Stimulated activated CD4-positive, alpha-beta T cell treated with anti-CD3 and anti-CD28 coated beads, Interleukin-2, amount 100 ng/mL, for 48 hours (primary cell): ENCODE measurements around the gene RHBDF2.

Experiments
- DNase-seq, 2 donors: peaks; one replicate each; pipeline ENCODE4 v3.0.0-alpha.2; 2020

The RHBDF2 gene

DNA sequence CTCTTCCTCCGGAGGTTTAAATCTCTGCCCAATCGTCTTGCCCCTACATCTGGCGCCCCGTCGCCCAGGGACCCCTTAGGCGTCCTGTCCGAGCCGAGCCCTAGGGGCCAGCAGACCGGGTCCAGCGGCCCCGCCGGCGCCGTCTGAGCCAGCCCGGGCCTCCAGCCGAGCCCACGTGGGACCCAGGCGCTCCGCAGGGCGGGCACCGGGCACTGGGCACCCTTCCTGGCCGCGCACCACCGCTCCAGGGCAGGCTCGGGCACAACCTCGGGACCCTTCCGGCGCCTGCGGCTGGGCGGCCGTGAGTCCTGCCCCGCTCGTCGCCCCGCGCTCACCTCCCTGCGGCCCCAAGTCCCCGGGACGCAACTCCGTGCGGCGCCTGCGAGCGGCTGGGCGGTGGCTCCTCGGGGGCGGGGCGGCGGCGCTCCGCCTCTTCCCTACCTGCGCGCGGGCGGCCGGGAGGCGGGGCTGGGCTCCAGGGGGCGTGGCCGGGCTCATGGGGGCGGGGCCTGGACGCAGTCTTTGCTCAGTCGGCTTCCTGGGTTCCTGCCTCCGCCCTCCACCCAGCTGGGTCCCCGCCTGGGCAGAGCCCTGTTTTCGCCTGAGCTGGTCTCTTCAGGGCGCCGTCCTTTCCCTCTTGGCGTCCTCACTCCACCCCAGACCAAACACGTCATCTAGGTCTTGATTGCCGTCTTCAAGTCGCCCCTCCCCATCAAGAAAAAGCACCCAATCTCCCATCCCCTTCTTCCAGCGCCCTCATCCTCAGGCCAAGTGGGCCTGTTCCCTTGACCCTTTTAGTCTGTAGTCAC lies at the start of gene RHBDF2:
Gene RHBDF2 (minus strand): TSS at position 406 of the 809 bp plus-strand sequence. CDS start 19,899 bp downstream, outside the sequence.
- DNase-seq: peak; percentile 95 to 100

DNA sequence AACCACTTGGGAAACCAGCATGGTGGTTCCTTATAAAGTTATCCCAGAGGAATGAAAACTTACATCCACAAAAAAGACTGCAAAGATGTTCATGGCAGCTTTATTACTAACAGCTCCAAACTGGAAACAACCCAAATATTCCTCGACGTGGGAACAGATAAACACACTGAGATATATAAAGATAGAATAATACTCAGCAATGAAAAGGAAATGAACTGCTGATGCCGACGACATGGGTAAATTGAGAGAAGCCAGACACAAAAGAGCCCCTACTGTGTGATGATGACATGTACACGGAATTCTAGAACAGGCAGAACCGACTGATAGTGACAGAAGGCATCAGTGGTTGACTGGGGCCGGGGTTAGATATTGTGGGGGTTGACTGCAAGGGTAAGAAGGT lies 48.3 kb upstream of the RHBDF2 start:
- DNase-seq: no peak

DNA sequence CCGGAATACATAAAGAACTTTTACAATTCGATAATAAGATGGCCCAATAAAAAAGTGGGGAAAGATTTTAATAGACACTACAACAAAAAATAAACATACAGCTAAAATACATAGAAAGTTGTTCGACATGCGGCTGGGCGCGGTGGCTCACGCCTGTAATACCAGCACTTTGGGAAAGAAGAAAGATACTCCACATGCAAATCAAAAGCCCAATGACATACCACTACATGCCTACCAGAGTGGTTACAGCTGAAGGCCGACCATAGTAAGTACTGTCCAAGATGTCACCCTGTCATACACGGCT lies 47.9 kb upstream of the RHBDF2 start:
- no peak for DNase-seq

DNA sequence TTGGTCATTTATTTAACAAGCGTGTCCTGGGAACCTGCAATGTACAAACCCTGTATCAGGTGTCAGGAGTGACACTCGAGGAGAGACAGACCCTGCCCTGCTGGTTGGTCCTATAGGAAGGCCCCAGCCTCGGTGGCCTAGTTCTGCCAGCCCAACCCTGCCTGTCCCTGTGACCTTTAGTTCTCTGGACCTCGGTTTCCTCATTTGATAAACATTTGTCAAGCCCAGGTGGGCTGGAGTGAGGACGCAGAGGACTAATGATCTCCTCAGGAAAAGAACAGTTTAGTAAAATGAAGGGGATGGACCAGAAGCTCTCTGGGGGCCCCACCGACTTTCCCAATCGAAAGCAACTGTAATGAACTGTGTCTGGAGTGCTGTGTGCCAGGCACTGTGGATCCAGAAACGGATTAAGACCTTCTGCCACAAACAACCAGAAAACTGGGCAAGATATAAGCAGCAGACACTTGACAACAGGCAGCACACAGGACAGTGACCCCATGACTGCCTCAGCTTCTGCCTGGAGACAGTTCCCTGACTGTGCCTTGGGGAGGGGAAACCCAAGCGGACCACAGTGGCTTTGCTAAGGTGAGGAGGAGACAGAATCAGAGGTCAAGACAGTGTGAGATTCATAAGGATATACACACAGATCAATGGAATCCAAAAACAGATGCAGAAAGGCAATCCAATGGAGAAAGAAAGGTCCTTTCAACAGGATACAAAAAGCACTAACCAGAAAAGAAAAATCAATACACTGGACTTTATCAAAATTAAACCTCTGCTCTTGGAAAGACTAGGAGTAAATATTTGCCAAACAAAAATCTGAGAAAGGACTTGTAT lies 47.4 kb upstream of the RHBDF2 start:
- DNase-seq: no peak

DNA sequence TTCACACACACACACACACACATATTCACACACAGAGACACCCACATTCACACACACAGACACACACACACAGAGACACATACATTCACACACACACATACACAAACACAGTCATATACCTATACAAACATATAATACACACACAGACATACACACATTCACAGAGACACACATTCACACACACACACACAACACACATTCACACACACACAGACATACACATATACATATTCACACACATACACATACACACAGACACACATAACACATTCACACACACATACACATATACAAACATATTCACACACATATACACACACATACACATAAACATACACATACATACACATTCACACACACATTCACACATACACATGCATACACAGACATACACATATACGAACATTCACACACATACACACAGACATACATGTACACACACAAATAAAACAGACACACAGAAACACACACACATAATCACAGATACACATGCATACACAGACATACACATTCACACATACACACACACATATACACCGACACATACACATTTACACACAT lies 46.5 kb upstream of the RHBDF2 start:
- no peak for DNase-seq

DNA sequence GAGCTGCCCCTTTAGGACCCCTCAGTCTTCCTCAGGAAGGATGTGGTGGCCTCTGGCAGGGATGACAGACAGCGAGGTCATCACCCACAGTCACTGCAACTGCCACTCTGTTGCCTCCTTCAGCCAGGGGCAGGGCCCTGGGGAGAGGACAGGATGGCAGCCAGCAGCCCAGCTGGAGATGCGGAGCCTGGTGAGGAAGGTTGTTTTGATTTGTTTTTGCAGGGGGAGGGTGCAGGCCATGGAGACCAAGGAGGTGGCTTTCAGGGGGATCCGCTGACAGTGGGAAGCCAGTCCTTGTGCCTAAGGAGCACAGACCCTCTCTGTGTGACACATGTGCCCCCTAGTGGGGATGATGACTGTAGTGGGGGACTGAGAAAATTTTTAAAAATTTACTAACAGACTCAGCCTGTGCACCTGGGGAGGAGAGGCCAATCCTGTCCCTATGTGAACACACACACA lies 46.0 kb upstream of the RHBDF2 start:
- peak; percentile 41 to 42 for DNase-seq

DNA sequence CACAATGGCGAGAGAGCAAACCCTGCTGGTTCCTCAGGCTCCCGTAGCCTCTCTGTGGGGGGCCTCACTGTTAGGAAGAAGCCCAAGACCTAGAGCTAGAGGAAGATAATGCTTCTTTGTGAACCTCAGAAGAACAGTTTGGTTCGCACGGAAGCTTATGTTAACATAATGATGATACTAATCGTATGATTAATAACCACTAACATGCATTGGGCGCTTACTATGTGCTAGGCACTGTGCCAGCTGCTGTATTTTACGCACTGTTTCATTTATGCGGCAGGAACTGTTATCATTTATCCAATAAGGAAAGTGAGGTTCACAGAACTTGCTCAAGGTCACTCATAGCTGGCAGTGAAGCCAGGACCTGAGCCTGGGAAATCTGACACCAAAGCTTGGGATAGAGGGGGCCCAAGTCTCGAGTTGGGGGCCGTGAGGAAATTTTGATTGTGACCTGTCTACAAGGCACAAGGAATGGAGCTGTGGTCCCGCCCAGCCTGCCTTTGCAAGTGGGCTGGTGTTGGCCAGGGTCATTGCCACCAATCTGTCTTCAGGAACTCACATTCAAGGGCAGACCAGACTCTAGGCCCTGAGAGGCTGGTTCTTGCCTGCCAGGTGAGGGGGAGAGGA lies 45.4 kb upstream of the RHBDF2 start:
- DNase-seq: no peak

DNA sequence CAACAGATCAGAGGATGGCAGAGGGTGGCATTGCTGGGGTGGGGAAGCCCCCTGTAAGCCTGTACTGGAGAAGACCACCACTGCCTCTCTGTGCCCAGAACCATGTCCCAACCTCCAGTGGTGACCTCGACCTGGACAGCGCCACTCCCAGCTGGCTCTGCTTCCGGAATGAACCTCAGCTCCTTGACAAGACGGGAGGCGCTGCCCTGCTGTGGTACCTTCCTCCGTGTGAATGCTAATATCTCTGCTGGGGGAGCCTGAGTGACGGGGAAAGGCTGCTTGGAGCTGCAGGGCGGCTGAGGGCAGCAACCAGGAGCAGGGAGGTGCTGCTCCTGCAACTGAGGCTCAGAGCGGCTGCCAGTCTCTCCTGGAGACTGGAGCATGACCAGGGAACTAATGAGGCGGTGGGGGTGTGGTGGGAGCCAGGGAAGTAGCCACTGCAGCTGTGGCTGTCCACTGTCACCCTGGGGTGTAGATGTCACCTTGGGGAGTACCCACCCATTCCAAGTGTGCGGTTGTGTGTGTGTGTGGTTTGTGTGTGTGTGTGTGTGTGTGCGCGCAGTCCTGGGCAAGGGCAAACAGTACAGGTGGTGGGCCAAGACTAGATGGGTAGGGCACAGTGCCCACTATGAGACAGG lies 44.8 kb upstream of the RHBDF2 start:
- no peak for DNase-seq

DNA sequence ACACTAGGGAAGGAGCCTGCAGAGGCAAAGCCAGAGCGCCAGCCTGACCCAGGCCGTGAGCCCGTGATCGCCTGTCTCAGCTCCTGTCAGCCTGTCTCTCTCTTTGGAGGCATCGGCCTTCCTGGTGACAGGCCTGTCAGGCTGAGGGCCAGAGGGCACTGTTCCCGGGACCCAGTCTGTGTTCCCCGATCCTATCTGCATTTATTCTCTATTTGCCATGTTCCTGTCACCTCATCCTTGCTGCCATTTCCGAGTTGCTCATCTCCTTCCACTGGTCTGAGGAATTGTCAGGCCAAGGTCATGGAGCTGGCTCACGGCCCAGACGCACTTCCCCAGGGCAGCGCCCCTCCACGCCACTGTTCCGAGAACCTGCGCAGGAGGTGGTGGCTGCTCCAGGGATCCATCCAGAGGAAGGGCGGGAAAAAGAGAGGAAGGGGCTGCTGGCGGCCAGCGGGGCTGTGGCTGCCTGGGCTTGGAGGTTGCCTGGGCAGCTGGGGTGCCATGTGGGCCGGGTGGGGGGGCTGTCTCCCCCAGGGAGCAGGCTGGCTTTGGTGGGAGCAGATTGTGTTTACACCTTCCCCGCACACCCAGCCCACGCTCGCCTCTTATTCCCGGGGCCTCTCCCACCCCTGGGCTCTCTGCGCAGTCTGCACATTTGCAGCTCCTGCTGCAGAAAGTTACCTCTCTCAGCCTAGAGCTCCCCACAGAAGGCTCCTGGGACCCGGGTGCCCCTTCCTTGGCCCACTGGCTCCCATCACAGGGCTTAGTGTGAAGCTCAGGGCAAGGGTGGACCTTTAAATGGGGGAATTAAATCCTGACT lies 43.5 kb upstream of the RHBDF2 start:
- DNase-seq: no peak

DNA sequence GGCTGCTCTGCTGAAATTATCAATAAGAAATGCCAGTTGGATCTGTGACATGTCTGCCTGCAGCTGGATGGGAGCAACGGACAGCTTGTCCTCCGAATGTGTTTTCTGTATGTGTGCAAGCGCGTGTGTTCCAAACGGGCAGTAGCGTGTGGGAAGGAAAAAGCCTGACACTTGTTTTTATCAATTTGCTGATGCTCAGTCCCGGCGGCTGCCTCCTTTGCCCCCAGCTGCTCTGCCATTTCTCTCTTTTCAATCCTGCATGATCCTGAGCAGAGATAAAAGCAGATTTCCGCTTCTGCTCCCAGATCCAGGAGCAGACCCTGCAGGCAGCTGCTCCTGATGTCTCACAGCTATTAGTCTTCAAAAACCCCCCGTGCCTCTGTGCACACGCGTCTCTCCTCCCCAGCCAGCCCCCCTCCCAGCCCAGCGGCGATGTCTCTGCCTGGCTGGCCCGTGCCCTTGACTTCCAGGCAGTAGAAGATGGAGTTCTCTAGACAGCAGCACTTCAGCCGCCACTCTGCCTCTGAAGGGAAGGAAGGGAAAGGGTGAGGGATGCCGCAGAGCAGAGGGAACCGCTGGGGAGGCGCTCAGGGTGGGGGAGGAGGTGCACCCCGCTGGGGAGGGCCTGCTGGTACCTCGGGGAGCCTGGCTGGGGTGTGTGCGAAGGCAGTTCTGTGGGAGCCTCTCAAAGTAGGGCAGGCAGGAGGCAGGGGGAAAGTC lies 42.8 kb upstream of the RHBDF2 start:
- no peak for DNase-seq

DNA sequence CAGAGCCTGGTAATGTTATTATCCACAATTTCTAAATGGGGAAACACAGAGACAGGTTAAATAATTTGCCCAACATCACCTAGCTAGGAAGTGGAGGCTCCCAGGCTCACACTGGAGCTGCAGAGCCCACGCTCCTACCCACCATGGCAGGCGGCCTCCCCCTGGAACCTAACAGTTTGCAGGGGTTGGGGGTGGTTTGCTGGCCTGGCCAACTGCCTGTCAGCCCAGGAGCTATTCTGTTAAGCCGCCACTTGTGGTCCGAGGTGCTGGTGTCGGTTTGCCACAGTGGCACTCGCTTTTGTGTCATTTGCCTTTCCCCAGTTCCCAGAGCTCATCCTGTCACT lies 42.2 kb upstream of the RHBDF2 start:
- DNase-seq: no peak

DNA sequence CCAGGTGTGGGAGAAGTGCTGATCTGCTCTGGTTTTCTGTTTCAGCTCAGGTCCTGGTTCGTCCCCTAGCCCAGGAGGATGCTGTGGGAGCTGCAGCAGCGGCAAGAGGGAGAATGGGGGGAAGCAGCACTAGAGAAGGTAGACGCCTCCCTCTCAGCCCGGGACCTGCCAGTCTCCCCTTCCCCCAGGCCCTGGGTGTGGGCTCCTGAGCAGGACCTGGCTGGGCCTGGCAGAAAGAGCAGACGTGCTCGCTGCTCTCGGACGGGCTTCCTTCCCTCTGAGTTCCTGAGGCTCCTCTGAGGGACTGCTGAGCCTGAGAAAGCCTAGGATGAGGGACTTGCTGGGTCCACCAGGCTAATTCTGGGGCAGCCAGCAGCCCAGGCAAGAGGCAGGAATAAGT lies 41.8 kb upstream of the RHBDF2 start:
- DNase-seq: no peak

DNA sequence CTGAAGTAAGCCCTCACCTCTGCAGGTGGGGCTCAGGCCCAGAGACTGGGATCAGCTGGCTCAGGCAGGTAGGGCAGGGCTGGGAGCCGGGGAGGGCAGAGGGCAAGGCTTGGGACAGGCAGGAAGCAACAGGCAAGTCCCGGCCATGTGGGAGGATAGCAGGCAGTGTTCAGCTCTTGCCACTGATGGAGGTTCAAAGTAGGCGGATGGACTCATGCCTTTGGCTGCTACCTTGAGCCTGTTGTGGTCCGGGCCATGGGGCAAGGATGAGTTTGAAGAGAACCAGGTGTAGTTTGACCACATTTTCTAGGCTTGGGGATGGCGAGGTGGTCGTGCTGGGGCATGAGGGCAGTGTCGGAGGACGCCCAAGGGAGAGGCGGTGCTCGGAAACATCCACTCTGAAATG lies 41.3 kb upstream of the RHBDF2 start:
- no peak for DNase-seq

DNA sequence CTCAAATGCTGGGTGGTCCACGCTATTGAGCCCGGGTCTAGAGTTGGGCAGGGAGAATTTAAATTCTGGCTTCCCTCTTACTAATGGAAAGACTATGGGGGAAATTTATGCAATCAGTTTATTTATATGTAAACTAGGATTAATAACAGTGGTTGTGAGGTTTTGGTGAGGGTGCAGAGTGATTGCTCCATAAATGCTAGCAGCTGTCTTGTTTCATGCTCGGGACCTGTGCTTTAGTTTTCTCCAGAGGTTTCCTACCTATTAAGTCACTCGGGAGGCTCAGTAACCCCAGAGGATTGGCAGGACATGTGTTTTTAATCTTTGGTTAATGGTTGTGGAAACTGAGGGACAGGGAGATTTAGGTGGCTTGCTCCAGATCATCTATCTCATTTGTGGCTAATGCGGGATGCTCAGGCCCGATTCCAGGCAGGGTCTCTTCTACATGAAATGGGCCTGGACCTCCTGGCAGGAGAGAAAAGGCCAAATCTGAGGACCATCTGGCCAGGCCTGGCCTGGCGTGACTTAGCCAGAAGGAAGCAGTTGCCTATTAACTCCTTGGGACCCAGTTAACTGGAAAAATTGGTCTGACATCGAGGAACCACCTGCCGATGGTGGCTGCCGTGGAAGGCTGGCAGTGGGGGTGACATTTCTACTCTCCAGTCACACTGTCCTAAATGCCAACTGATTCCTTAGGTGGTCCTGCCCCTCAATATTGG lies 40.7 kb upstream of the RHBDF2 start:
- no peak for DNase-seq

DNA sequence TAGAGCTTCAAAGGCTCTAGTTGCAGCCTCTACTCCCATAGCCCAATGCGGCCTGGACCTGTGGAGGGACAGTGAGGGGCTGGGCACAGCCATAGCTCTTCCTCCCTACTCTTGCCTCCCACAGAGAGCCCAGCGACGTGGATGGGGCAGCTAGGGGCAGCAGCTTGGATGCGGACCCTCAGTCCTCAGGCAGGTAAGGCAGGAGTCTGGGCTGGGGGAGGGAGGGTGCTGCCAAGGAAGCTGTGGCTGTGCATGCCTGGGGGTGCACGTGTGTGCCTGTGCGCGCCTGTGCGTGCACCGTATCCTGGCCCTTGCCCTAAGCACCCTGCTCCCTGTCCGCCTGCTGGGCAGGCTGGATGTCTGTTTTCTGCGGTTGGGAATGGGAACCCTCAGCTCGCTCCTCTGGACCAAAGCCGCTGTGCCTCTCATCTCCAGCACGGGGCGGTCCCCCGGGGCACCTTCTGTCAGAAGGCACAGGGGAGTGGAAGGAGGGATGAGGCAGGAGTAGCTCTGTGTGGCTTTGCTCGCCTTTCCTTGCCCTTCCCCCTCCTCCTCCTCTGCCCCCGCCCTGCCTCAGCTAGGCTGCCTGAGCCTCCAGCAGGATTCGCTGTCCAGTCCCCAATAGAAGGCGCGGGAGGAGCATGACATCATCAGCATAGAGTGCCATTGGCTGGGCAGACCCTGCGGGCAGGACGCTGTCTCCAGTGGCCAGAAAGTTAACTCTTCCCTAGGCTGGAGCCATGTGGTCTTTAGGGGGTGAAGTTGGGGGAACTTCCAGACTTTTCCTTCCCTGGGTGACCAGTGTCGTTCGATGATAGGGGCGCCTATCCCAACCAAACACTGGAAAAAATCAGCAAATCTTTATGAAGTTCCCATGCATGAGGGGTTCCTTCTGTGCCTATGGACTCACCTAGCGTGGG lies 39.4 kb upstream of the RHBDF2 start:
- DNase-seq: no peak

DNA sequence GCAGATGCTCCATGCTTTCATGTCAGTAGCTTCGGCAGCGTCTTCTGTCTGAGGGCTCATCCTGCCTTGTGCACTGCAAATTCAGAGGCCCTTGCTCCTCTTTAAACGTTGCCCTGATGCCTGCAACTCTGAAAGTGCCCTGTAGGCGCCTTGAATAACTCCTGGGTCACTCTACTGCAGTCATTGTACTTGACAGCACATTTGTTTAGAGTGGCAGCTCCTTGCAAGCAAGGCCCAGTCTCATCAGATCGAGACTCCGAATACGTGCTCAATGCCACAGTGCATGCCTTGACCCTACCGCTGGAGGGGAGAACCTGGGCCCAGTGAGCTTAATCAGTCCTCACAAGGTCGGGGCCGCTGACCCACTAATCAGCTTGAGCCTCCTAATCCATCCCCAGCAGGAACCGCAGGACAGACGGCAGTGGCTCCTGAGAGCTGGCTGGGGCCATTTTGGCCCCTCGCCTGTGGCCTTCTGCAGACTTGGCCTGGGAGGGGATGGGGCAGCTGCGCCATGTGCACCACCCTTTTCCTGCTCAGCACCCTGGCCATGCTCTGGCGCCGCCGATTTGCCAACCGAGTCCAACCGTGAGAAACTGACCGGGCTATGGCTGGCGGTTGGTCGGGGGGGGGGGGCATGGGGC lies 38.5 kb upstream of the RHBDF2 start, which contains the start of gene PRCD:
Gene PRCD (plus strand): TSS at position 414 of the 641 bp plus-strand sequence. CDS start 98 bp downstream, at position 512.
- DNase-seq: no peak

DNA sequence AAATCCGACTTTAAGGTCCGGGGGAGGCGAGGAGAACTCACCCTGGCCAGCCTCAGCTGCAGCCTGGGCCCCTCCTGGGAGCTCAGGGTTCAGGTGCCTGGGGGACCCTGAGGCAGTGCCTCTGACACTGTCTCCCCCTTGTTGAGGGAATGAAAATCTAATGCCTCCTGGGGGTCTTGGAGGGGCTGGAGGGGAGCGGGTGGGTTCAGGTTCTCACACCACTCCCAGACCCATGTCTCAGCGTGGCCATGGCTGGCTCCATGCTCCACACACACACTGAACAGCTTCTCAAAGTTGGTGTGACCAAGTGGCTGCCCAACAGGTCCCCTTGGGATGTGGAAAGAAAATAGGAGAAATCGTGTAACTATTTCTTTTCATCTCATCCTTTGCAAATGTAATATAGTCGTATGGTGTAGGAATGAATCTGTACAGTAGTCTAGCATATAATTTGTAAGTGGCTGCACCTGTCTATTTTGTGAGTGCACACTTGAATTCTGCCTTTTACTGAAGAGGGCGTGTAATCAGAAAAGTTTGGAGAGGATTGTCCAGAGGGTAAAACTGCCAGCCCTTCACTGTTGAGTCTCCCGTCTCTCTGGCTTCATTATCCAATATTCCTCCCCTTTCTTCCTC lies 37.8 kb upstream of the RHBDF2 start:
- no peak for DNase-seq

DNA sequence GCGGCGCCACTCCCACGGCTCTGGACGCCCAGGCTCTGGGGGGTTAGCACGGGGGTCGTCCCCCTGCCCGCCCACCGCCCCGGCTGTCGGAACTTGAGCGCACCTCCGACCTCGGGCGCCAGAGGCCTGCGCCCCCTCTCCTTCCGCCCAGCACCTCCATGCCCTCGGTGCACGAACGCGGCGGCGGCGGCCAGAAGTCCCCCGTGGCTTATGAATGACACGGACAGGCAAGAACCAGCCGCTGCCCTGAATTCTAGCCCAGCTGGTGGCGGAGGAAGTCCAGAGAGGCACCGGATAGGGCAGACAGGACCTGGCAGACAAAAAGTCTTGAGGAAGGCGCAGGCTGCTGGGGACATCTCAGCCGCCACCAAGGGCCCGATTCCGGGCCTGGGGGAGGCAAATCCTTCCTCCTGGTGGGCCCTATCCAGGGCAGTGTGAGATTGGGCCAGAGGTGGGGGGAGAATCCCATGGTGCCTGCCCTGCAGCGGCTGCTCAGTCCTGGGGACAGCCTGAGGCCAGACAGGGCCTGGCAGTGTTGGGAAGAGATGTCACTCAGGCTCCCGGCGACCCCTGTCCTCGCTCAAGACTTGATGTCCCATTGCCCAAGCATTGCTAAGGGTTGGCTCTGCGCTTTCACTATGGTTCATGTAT lies 37.2 kb upstream of the RHBDF2 start:
- DNase-seq: no peak
